Trophoblast cell (in vitro differentiated cells and primary cell): ENCODE results near the gene XAGE1B.
"Not testable (repeated sequence)": the region's sequence is repeated elsewhere in the genome, so short reads cannot be mapped to it uniquely, and the experiment has no call there.

Experiments used
- DNase-seq, 2 donors: peaks; one replicate each; pipeline ENCODE4 v3.0.0-alpha.2; 2016
- H2AFZ ChIP-seq: 2 replicates; pipeline ENCODE4 v1.6.1; 2013; ENCODE audit warnings: low read length, moderate library complexity, mild to moderate bottlenecking; ENCODE audit not compliant: insufficient read depth, poor library complexity
- H2AK5ac ChIP-seq: 2 replicates; pipeline ENCODE4 v1.6.1; 2013; ENCODE audit warnings: mild to moderate bottlenecking, low read length
- H2BK120ac ChIP-seq: 2 replicates; pipeline ENCODE4 v1.6.1; 2013; ENCODE audit warnings: low read length, mild to moderate bottlenecking, moderate library complexity; ENCODE audit not compliant: insufficient read depth, poor library complexity
- H2BK12ac ChIP-seq: 2 replicates; pipeline ENCODE4 v1.6.1; 2013; ENCODE audit warnings: mild to moderate bottlenecking, low read length, moderate library complexity
- H2BK5ac ChIP-seq: 2 replicates; pipeline ENCODE4 v1.6.1; 2013; ENCODE audit warnings: low read length, low read depth, moderate library complexity, mild to moderate bottlenecking; ENCODE audit not compliant: poor library complexity
- H3K14ac ChIP-seq: 2 replicates; pipeline ENCODE4 v1.6.1; 2013; ENCODE audit warnings: mild to moderate bottlenecking, low read length
- H3K18ac ChIP-seq: 2 replicates; pipeline ENCODE4 v1.6.1; 2013; ENCODE audit warnings: mild to moderate bottlenecking, low read length
- H3K23ac ChIP-seq: 2 replicates; pipeline ENCODE4 v1.6.1; 2013; ENCODE audit warnings: low read length
- H3K27ac ChIP-seq: 2 replicates; pipeline ENCODE4 v1.5.1; 2013; ENCODE audit warnings: low read depth, mild to moderate bottlenecking, inconsistent platforms, low read length, moderate library complexity
- H3K27me3 ChIP-seq: 2 replicates; pipeline ENCODE4 v1.6.1; 2013; ENCODE audit warnings: inconsistent platforms, mild to moderate bottlenecking, low read length, moderate library complexity; ENCODE audit not compliant: insufficient read depth
- H3K36me3 ChIP-seq, 2 experiments: 1 replicate in 1 of 2; 2 replicates in 1 of 2; pipeline ENCODE4 v1.6.1; 2013; ENCODE audit warnings: low read length in 2 of 2, mild to moderate bottlenecking in 2 of 2, moderate library complexity in 1 of 2; ENCODE audit not compliant: insufficient read depth in 2 of 2, control insufficient read depth in 1 of 2
- H3K4ac ChIP-seq: 2 replicates; pipeline ENCODE4 v1.6.1; 2013; ENCODE audit warnings: low read depth, mild to moderate bottlenecking, low read length, moderate library complexity
- H3K4me1 ChIP-seq, 2 experiments: 1 replicate in 1 of 2; 2 replicates in 1 of 2; pipeline ENCODE4 v1.6.1; 2013; ENCODE audit warnings: low read length in 2 of 2, mild to moderate bottlenecking in 2 of 2, moderate library complexity in 1 of 2; ENCODE audit not compliant: insufficient read depth in 2 of 2, control insufficient read depth in 1 of 2
- H3K4me2 ChIP-seq: 2 replicates; pipeline ENCODE4 v1.6.1; 2013; ENCODE audit warnings: inconsistent platforms, mild to moderate bottlenecking, low read length, moderate library complexity
- H3K4me3 ChIP-seq: 2 replicates; pipeline ENCODE4 v1.5.1; 2013; ENCODE audit warnings: mild to moderate bottlenecking, low read depth, low read length, inconsistent platforms
- H3K79me1 ChIP-seq: one replicate; pipeline ENCODE4 v1.6.1; 2013; ENCODE audit warnings: low read length
- H3K79me2 ChIP-seq: 2 replicates; pipeline ENCODE4 v1.6.1; 2013; ENCODE audit warnings: low read length, mild to moderate bottlenecking; ENCODE audit not compliant: control insufficient read depth, insufficient read depth, poor library complexity
- H3K9ac ChIP-seq: 2 replicates; pipeline ENCODE4 v1.6.1; 2013; ENCODE audit warnings: mild to moderate bottlenecking, low read length
- H3K9me3 ChIP-seq: 2 replicates; pipeline ENCODE4 v1.6.1; 2013; ENCODE audit warnings: low read depth, mild to moderate bottlenecking, control low read depth, inconsistent platforms, low read length; ENCODE audit not compliant: insufficient read depth
- H4K12ac ChIP-seq: 2 replicates; pipeline ENCODE4 v1.6.1; 2013; ENCODE audit warnings: low read depth, mild to moderate bottlenecking, low read length, moderate library complexity
- H4K8ac ChIP-seq: 2 replicates; pipeline ENCODE4 v1.6.1; 2013; ENCODE audit warnings: low read depth, mild to moderate bottlenecking, low read length, moderate library complexity
- H4K91ac ChIP-seq: one replicate; pipeline ENCODE4 v1.6.1; 2013; ENCODE audit warnings: low read depth, mild to moderate bottlenecking, low read length, moderate library complexity
- WGBS: extraction: QIAGEN DNeasy Blood & Tissue Kit; methylation state at CpG from one replicate; pipeline ENCODE4 v1.1.7; 2013; ENCODE audit warnings: missing lambda C conversion rate; ENCODE audit not compliant: insufficient read length, insufficient coverage; ENCODE audit errors: extremely low coverage; 5-methylcytosine and 5-hydroxymethylcytosine counted together

Gene XAGE1B

DNA sequence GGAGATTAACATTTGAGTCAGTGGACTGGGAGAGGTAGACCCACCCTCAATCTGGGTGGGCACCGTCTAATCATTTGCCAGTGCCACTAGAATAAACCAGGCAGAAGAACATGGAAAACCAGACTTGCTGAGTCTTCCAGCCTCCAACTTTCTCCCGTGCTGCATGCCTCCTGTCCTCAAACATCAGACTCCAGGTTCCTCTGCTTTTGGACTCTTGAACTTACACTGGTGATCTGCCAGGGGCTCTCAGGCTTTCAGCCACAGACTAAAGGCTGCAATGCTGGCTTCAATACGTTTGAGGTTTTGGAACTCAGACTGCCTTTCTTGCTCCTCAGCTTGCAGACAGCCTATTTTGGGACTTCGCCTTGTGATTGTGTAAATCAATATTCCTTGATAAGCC is 24.2 kb upstream of the XAGE1B start:
- not testable (repeated sequence) for H3K27me3 ChIP-seq, H2BK5ac ChIP-seq, H3K4me2 ChIP-seq, H3K14ac ChIP-seq, H3K79me1 ChIP-seq, H3K18ac ChIP-seq, H3K9ac ChIP-seq, H4K12ac ChIP-seq, H4K91ac ChIP-seq, H3K9me3 ChIP-seq, H3K23ac ChIP-seq, H2BK12ac ChIP-seq, H2AK5ac ChIP-seq, H3K36me3 ChIP-seq, H3K79me2 ChIP-seq, H3K4me1 ChIP-seq, H2BK120ac ChIP-seq, H3K27ac ChIP-seq, H3K4ac ChIP-seq, DNase-seq, H2AFZ ChIP-seq, H4K8ac ChIP-seq, H3K4me3 ChIP-seq
- WGBS, result no CpG with 5 or more reads among the region's 4 CpGs

DNA sequence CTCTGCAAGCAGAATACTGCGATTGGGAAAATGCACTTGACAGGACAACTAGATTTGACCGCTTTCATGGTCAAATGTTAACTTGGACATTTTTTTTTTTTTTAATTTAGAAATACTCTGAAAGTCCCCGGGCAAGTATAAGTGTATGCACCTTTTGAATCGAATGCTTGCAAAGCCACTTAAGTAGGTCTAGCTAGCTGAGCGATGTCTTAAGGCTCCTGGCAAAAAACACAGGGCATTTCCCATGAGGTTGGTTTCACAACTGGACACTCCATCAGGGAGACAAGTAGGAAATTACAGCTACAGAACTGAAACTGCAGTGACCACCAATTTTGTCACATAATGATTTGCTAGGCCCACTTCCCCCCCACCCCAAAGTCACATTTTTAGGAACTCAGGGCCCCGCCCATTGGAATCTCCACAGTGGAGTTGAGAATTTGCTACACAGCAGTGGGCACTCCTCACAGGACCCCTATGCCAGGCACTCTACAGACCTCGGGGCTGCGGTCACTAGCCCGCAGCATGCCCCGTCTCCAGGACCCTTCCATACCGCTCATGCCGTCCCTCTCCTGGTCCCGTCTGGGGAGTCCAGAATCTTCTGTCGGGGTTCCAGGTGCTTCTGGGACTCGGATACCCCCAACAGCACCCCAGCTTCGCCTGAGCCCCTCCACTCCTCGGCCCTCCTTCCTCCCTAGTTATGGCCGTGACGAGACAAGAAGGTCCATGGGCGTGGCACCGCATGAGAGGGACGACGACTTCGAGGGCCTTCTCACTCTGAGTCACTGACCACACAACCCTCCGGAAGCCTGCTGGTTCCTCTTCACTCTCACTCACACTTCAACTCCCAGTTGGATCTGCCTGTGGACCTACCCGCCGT is 515 bp downstream of the XAGE1B start:
- not testable (repeated sequence) for H2BK120ac ChIP-seq, H3K27ac ChIP-seq, H3K79me2 ChIP-seq, H3K23ac ChIP-seq, H2AK5ac ChIP-seq, H2BK5ac ChIP-seq, H3K9me3 ChIP-seq, H3K79me1 ChIP-seq, H4K12ac ChIP-seq, H3K14ac ChIP-seq, H2BK12ac ChIP-seq, H3K27me3 ChIP-seq, H3K4me1 ChIP-seq, H3K36me3 ChIP-seq, H4K91ac ChIP-seq, H3K18ac ChIP-seq, H3K4me2 ChIP-seq, DNase-seq, H3K4me3 ChIP-seq, H4K8ac ChIP-seq, H3K4ac ChIP-seq, H3K9ac ChIP-seq, H2AFZ ChIP-seq
- no CpG with 5 or more reads among the region's 27 CpGs for WGBS

DNA sequence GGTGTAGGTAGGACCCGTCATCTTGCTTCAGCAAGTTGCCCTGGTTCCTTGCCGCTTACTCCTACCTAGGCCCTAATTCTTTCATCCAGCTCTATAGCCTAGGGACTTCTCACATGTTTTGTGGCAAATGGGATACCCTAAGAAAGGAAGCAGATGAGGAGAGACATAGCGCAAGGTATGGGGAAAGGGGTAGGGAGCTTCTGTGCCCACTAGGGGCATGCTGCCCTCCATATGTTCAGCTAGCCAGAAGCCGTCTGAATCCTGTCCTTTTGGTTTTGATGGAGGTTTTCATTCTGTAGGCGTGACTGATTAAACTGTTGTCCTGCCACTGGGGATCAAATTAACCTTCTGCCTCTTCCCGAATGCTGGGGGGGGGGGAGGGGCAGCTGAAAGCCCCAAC is 5.7 kb downstream of the XAGE1B start:
- H3K4me3 ChIP-seq, H2AK5ac ChIP-seq, H4K8ac ChIP-seq, H3K79me2 ChIP-seq, H3K36me3 ChIP-seq, H3K27me3 ChIP-seq, H3K18ac ChIP-seq, H3K4me2 ChIP-seq, H2AFZ ChIP-seq, H3K14ac ChIP-seq, DNase-seq, H4K12ac ChIP-seq, H2BK120ac ChIP-seq, H3K79me1 ChIP-seq, H4K91ac ChIP-seq, H3K4me1 ChIP-seq, H2BK5ac ChIP-seq, H3K4ac ChIP-seq, H3K9ac ChIP-seq, H3K9me3 ChIP-seq, H3K23ac ChIP-seq, H3K27ac ChIP-seq, H2BK12ac ChIP-seq: not testable (repeated sequence)
- no CpG with 5 or more reads among the region's 6 CpGs for WGBS

DNA sequence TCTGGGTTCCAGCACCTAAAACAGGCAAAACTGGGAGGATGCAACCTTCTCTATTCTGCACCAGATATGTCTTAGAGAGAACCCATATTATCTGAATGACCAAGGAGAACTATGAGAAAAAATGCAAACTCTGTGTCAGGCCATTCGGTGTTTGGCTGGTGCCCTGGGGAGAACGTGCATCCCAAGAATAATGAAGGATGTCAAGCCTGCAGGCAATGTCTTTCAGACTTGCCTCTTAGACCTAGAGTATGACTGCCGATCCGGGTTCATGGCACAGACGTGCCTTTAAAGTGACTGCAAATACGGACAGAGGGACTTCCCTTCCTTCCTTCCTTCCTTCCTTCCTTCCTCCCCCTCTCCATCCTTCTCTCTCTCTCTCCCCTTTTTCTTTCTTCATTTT is 6.9 kb downstream of the XAGE1B start:
- Histone ChIP-seq H2AK5ac (no peak overlapping the region), H2AFZ (no peak overlapping the region), H3K79me2 (no peaks in the 10 kb centered on the region), H3K27me3 (no peaks in the 10 kb centered on the region), H4K12ac (no peak overlapping the region), H3K4me3 (no peak overlapping the region), H4K8ac (no peak overlapping the region), H3K14ac (no peak overlapping the region), H3K9ac (no peak overlapping the region), H3K79me1 (no peaks in the 10 kb centered on the region), H3K4ac (no peak overlapping the region), H3K36me3 (no peaks in the 10 kb centered on the region), H3K18ac (no peak overlapping the region), H2BK12ac (no peak overlapping the region), H3K27ac (no peak overlapping the region), H3K4me2 (no peak overlapping the region), H3K23ac (no peak overlapping the region), H3K4me1 (no peaks in the 10 kb centered on the region), H2BK5ac (no peak overlapping the region), H3K9me3 (no peaks in the 10 kb centered on the region), H4K91ac (no peak overlapping the region), H2BK120ac (no peak overlapping the region)
- WGBS, result no CpG with 5 or more reads among the region's 6 CpGs
- peak; percentile 74 to 81 for DNase-seq
